CD4-positive, alpha-beta T cell treated with Interleukin-6 at 100 ng/mL for 8 hours (primary cell): ENCODE measurements around the gene SMPD2.

ENCODE experiments used
- DNase-seq: peaks from one replicate; pipeline ENCODE4 v3.0.0-alpha.2; 2020; ENCODE audit warnings: mixed read lengths, low spot score

SMPD2 gene

GRCh38 chr6:109447087-109447486 is 6.6 kb downstream of the SMPD2 start:
- DNase-seq = no peak

GRCh38 chr6:109447878-109448555 is 7.5 kb downstream of the SMPD2 start:
- no peak for DNase-seq

- DNase-seq = no peak
Measured at GRCh38 chr6:109448615-109449014, 8.1 kb downstream of the SMPD2 start.

GRCh38 chr6:109449064-109449794 is 8.7 kb downstream of the SMPD2 start:
- no peak for DNase-seq

GRCh38 chr6:109449795-109450673 is 9.5 kb downstream of the SMPD2 start:
- DNase-seq = peak; percentile 53

GRCh38 chr6:109450801-109451200 is 10.3 kb downstream of the SMPD2 start:
- no peak for DNase-seq

- DNase-seq = no peak
Measured at GRCh38 chr6:109451376-109451775, 10.9 kb downstream of the SMPD2 start.

GRCh38 chr6:109452181-109452580 is 11.7 kb downstream of the SMPD2 start:
- no peak for DNase-seq

- no peak for DNase-seq
Measured at GRCh38 chr6:109453156-109453555, 12.6 kb downstream of the SMPD2 start.

GRCh38 chr6:109453594-109454495 is 13.3 kb downstream of the SMPD2 start:
- DNase-seq = no peak

GRCh38 chr6:109454496-109455436 is 14.2 kb downstream of the SMPD2 start:
- peak; percentile 68 for DNase-seq

GRCh38 chr6:109455437-109456110 is 15.1 kb downstream of the SMPD2 start, which contains the start of gene MICAL1:
Gene MICAL1, minus strand, starts transcription at chr6:109455772. Its CDS starts 1,576 bp downstream, at chr6:109454196.
- DNase-seq = peak; percentile 80

GRCh38 chr6:109456111-109456583 is 15.6 kb downstream of the SMPD2 start:
- DNase-seq = no peak

- DNase-seq = no peak
Measured at GRCh38 chr6:109456710-109457561, 16.4 kb downstream of the SMPD2 start.

- DNase-seq = no peak
Measured at GRCh38 chr6:109457562-109457996, 17.1 kb downstream of the SMPD2 start.

- peak; percentile 43 for DNase-seq
Measured at GRCh38 chr6:109458774-109459531, 18.4 kb downstream of the SMPD2 start.

GRCh38 chr6:109460161-109460829 is 19.8 kb downstream of the SMPD2 start:
- no peak for DNase-seq
